ENCODE results near the gene NDUFA13. TPM values are rescaled to one million over a fixed set of nuclear protein-coding genes. Genes with fewer than 3 reads are reported as not detected.

NDUFA13 gene
- total RNA-seq, 1 donor from 2014 or later: 182 TPM

DNA sequence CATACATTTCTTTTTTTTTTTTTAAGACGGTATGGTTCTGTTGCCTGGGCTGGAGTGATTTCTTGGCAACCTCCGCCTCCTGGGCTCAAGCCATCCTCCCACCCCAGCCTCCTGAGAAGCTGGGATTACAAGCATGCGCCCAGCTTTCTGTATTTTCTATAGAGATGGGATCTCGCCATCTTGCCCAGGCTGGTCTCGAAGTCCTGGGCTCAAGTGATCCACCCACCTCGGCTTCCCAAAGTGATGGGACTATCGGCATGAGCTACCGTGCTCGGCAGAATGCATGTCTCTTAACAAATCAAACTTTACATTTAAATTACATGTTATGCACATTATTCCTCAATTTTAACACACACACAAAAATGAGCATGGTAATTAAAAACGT is 1.2 kb downstream of the NDUFA13 start:
- DNase-seq (ENCODE audit: low read depth): no peak
- H3K27me3 ChIP-seq (ENCODE audit: control insufficient read depth, insufficient read depth, low read length): no peaks in the 10 kb centered on the region
- H3K4me3 ChIP-seq (ENCODE audit: low read depth, low read length): no peak overlapping the region
- peaks cover 10% of the 10 kb centered on the region for H3K36me3 ChIP-seq (ENCODE audit: control insufficient read depth, insufficient read depth, low read length)
- FAIRE-seq: no peak
- no peak for TF ChIP-seq CTCF (IDR thresholded peaks at IDR 0.05; ENCODE audit: insufficient read depth, low read length, severe bottlenecking)

DNA sequence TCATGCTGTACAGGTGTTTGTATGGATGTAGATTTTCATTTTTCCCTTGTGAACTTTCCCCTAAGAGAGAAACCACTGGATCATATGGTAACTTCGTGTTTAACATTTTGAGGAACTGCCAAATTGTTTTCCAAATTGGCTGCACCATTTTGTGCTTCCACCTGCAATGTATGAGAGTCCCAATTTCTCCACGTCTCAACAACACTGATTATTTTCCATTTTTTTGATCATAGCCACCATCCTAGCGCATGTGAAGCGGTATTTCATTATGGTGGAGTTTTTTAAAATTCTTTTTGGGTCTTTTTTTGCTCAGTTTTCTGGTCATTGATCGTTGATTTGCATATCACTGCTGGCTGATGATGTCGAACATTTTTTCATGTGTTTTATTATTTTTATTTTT is 5.0 kb downstream of the NDUFA13 start:
- Histone ChIP-seq H3K27me3 (ENCODE audit: control insufficient read depth, insufficient read depth, low read length) (no peaks in the 10 kb centered on the region), H3K4me3 (ENCODE audit: low read depth, low read length) (no peak overlapping the region), H3K36me3 (ENCODE audit: control insufficient read depth, insufficient read depth, low read length) (peaks cover 10% of the 10 kb centered on the region)
- DNase-seq (ENCODE audit: low read depth) (no peak), FAIRE-seq (no peak)
- no peak for TF ChIP-seq CTCF (IDR thresholded peaks at IDR 0.05; ENCODE audit: insufficient read depth, low read length, severe bottlenecking)

GRCh38 chr19:19523177-19523576 is 7.2 kb downstream of the NDUFA13 start:
- no peak for TF ChIP-seq CTCF (IDR thresholded peaks at IDR 0.05; ENCODE audit: insufficient read depth, low read length, severe bottlenecking)
- FAIRE-seq (no peak), DNase-seq (ENCODE audit: low read depth) (no peak)
- Histone ChIP-seq H3K27me3 (ENCODE audit: control insufficient read depth, insufficient read depth, low read length) (no peaks in the 10 kb centered on the region), H3K4me3 (ENCODE audit: low read depth, low read length) (no peak overlapping the region), H3K36me3 (ENCODE audit: control insufficient read depth, insufficient read depth, low read length) (peaks cover 15% of the 10 kb centered on the region)

DNA sequence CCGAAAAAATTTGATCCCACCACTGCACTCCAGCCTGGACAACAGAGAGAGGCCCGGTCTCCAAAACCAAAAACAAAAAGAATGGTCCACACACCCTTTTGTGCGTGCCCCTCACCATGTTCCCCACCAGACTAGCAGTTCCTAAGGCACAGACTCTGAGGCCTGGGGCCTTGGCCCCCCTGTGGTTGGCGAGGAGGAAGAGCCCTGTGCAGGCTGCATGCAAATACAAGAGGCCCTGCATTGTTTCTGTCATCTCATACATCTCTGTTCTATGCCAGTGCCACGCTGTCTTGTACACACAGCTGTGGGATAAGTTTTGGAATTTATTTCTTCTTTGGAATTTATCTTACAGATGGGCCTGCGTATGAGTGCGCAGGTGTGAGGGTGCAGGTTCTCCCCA is 8.0 kb downstream of the NDUFA13 start:
- DNase-seq (ENCODE audit: low read depth) (no peak), FAIRE-seq (no peak)
- Histone ChIP-seq H3K4me3 (ENCODE audit: low read depth, low read length) (no peak overlapping the region), H3K36me3 (ENCODE audit: control insufficient read depth, insufficient read depth, low read length) (peaks cover 13% of the 10 kb centered on the region), H3K27me3 (ENCODE audit: control insufficient read depth, insufficient read depth, low read length) (no peaks in the 10 kb centered on the region)
- TF ChIP-seq CTCF (IDR thresholded peaks at IDR 0.05; ENCODE audit: insufficient read depth, low read length, severe bottlenecking): no peak

DNA sequence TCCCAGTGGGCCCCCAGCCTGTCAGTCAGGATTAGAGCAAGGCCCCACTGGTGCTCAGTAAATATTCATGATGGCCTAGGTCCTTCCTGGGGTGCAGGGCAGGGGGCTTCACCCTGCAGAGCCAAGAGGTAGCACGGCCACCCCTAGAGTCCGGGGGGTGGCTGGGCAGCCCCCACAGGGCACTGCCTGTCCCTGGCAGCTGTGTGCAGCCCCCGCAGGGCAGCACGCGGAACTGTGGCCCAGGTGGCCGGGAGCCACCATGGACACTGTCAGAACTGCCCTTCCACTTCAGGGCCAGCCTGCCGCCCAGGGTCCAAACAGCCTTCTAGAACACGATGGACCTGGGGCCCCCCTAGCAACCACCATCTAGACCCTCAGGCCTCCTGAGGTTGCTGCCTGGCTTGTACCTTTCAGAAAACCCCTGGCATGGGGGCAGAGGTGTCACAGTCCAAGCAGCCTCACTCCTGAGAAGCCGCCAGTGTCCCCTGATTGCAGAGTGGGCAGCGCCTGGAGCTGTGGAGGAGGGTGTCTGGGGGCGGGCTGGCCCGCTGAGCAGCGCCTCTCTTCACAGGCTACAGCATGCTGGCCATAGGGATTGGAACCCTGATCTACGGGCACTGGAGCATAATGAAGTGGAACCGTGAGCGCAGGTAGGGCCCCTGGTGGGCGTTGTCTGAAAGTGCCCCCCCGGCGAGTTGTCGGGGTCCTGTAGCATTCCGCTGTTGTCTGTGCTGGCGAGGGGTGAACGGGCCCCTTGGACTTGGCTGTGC is 9.8 kb downstream of the NDUFA13 start:
- no peak for FAIRE-seq
- no peak for TF ChIP-seq CTCF (IDR thresholded peaks at IDR 0.05; ENCODE audit: insufficient read depth, low read length, severe bottlenecking)
- H3K36me3 ChIP-seq (ENCODE audit: control insufficient read depth, insufficient read depth, low read length): peaks cover 6% of the 10 kb centered on the region
- DNase-seq (ENCODE audit: low read depth): no peak
- H3K27me3 ChIP-seq (ENCODE audit: control insufficient read depth, insufficient read depth, low read length): no peaks in the 10 kb centered on the region
- no peak overlapping the region for H3K4me3 ChIP-seq (ENCODE audit: low read depth, low read length)

All from bronchial epithelial cell (primary cell).